ENCODE measurements around the gene PGAM4. TPM values are rescaled to one million over a fixed set of nuclear protein-coding genes. Genes with fewer than 3 reads are reported as not detected.
A peak's percentile ranks its signal among the peaks of the same experiment; 100 is the strongest.

PGAM4 gene
- total RNA-seq, 2 experiments from 2014 or later, result not detected

DNA sequence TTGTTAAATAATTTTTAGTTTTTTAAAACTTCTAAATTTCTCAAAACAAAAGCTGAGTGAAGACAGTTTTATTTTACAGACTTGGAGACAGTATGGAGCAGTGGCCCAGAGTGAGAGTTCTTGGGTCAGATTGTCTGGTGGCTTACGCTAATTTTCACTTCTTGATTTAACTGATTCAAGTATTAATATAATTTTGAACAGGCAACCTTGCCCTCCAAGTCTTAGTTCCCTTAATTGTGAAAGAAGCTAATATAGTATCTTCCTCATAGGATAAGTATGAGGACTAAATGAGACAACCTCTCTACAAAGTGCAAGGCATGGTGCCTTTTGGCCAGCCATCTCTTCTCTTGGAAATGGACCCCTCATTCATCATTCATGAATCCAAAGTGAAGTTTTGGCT lies 33.6 kb downstream of the PGAM4 start:
- Histone ChIP-seq H3K9me2 (ENCODE audit: insufficient read depth, low read length) (no peaks in the 10 kb centered on the region), H2AFZ (ENCODE audit: low read length) (no peak overlapping the region), H3K4me1 (ENCODE audit: insufficient read depth, low read length, poor library complexity, severe bottlenecking) (no peaks in the 10 kb centered on the region), H3K9me3 (ENCODE audit: low read length) (no peaks in the 10 kb centered on the region), H3K36me3 (ENCODE audit: insufficient read depth, low read length) (no peaks in the 10 kb centered on the region), H4K20me1 (ENCODE audit: insufficient read depth, low read length) (no peaks in the 10 kb centered on the region), H3K79me2 (ENCODE audit: insufficient read depth, low read depth, low read length) (no peaks in the 10 kb centered on the region), H3K4me2 (ENCODE audit: low read length) (no peak overlapping the region), H3K27ac (ENCODE audit: low read depth, low read length, poor library complexity, severe bottlenecking) (no peak overlapping the region), H3K4me3 (ENCODE audit: low read depth, low read length, poor library complexity, severe bottlenecking) (no peak overlapping the region)
- no peak for DNase-seq (ENCODE audit: low spot score)
- TF ChIP-seq, protein P1, sequence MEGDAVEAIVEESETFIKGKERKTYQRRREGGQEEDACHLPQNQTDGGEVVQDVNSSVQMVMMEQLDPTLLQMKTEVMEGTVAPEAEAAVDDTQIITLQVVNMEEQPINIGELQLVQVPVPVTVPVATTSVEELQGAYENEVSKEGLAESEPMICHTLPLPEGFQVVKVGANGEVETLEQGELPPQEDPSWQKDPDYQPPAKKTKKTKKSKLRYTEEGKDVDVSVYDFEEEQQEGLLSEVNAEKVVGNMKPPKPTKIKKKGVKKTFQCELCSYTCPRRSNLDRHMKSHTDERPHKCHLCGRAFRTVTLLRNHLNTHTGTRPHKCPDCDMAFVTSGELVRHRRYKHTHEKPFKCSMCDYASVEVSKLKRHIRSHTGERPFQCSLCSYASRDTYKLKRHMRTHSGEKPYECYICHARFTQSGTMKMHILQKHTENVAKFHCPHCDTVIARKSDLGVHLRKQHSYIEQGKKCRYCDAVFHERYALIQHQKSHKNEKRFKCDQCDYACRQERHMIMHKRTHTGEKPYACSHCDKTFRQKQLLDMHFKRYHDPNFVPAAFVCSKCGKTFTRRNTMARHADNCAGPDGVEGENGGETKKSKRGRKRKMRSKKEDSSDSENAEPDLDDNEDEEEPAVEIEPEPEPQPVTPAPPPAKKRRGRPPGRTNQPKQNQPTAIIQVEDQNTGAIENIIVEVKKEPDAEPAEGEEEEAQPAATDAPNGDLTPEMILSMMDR (conservative IDR thresholded peaks at IDR 0.05; ENCODE audit: low read length), result no peak
- no peak for TF ChIP-seq EZH2phosphoT487 (IDR thresholded peaks at IDR 0.05; ENCODE audit: borderline replicate concordance, low read depth, low read length)
- no TSS peak for BruUV-seq (replicated peaks)
- POLR2A ChIA-PET, result interaction anchor here (0.5 to 0.8 kb wide), 3 partner anchors 11 to 351 kb away, joined by 3 to 4 read pairs (median 3); no protein-coding TSS in a partner anchor
- CTCF ChIA-PET (ENCODE audit: unreplicated experiment), result no interaction called here
- intact Hi-C loops (cut with micrococcal nuclease; ENCODE audit: unreplicated experiment), result no loop called here

DNA sequence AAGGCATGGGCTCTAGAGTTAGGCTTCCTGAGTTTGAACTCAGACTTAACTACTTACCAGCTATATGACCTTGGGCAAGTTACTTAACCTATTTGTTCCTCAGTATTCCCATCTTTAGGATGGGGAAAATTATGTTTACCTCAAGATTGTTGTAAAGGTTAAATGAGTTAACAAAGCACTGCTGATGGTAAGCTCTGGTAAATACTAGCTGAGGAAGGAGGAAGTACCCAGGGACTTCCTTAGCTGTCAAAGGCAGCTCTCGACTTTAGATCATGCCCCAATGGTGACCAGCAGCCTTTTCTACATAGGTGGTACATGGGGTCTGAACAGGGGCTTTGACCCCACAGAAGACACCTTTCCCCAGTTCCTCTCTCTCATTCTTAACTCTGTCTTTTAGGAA lies 38.9 kb downstream of the PGAM4 start:
- CTCF ChIA-PET (ENCODE audit: unreplicated experiment), result no interaction called here
- no peak overlapping the region for H2AFZ ChIP-seq (ENCODE audit: low read length)
- BruUV-seq (replicated peaks), result no TSS peak
- no peaks in the 10 kb centered on the region for H3K79me2 ChIP-seq (ENCODE audit: insufficient read depth, low read depth, low read length)
- POLR2A ChIA-PET, result interaction anchor here (0.8 kb wide), 1 partner anchor 9 kb away, joined by 3 read pairs; no protein-coding TSS in a partner anchor
- no peak overlapping the region for H3K27ac ChIP-seq (ENCODE audit: low read depth, low read length, poor library complexity, severe bottlenecking)
- TF ChIP-seq, protein P1 (conservative IDR thresholded peaks at IDR 0.05; ENCODE audit: low read length), result no peak
- TF ChIP-seq EZH2phosphoT487 (IDR thresholded peaks at IDR 0.05; ENCODE audit: borderline replicate concordance, low read depth, low read length), result no peak
- no peak overlapping the region for H3K4me3 ChIP-seq (ENCODE audit: low read depth, low read length, poor library complexity, severe bottlenecking)
- intact Hi-C loops (cut with micrococcal nuclease; ENCODE audit: unreplicated experiment), result no loop called here
- H3K36me3 ChIP-seq (ENCODE audit: insufficient read depth, low read length), result no peaks in the 10 kb centered on the region
- H4K20me1 ChIP-seq (ENCODE audit: insufficient read depth, low read length), result no peaks in the 10 kb centered on the region
- peaks cover 3% of the 10 kb centered on the region for H3K4me1 ChIP-seq (ENCODE audit: insufficient read depth, low read length, poor library complexity, severe bottlenecking)
- H3K9me2 ChIP-seq (ENCODE audit: insufficient read depth, low read length), result no peaks in the 10 kb centered on the region
- DNase-seq (ENCODE audit: low spot score), result no peak
- no peak overlapping the region for H3K4me2 ChIP-seq (ENCODE audit: low read length)
- H3K9me3 ChIP-seq (ENCODE audit: low read length), result no peaks in the 10 kb centered on the region

DNA sequence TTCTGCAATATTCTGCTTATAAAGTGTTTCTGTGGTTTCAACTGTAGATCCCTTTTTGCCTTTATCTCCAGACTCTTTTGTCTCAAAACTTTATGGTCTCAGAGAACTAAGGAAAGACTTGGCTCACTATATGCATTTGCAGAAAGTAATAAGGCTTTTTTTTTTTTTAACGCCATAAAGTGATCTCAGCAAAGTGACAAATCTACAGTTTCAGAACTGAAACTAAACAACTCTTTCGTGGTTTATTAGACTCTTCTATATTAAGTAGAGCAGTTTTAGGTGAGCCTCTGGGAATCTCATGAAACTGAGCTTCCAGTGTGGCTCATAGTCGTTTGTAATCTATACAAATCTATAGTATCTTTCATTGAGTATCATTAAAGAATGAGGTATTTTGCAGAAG lies 43.7 kb downstream of the PGAM4 start:
- intact Hi-C loops (cut with micrococcal nuclease; ENCODE audit: unreplicated experiment), result no loop called here
- Histone ChIP-seq H3K9me2 (ENCODE audit: insufficient read depth, low read length) (no peaks in the 10 kb centered on the region), H3K27ac (ENCODE audit: low read depth, low read length, poor library complexity, severe bottlenecking) (no peak overlapping the region), H2AFZ (ENCODE audit: low read length) (no peak overlapping the region), H3K36me3 (ENCODE audit: insufficient read depth, low read length) (no peaks in the 10 kb centered on the region), H3K79me2 (ENCODE audit: insufficient read depth, low read depth, low read length) (no peaks in the 10 kb centered on the region), H3K9me3 (ENCODE audit: low read length) (no peaks in the 10 kb centered on the region), H4K20me1 (ENCODE audit: insufficient read depth, low read length) (no peaks in the 10 kb centered on the region), H3K4me2 (ENCODE audit: low read length) (peak overlapping the region; percentile 26; the same call in 1 of the 2 replicates), H3K4me3 (ENCODE audit: low read depth, low read length, poor library complexity, severe bottlenecking) (no peak overlapping the region), H3K4me1 (ENCODE audit: insufficient read depth, low read length, poor library complexity, severe bottlenecking) (peaks cover 6% of the 10 kb centered on the region)
- DNase-seq (ENCODE audit: low spot score), result no peak
- TF ChIP-seq EZH2phosphoT487 (IDR thresholded peaks at IDR 0.05; ENCODE audit: borderline replicate concordance, low read depth, low read length), result no peak
- TF ChIP-seq, protein P1 (conservative IDR thresholded peaks at IDR 0.05; ENCODE audit: low read length), result no peak
- POLR2A ChIA-PET, result interaction anchor here (1.4 kb wide), 1 partner anchor 10 kb away, joined by 4 read pairs; no protein-coding TSS in a partner anchor
- CTCF ChIA-PET (ENCODE audit: unreplicated experiment), result no interaction called here
- BruUV-seq (replicated peaks), result no TSS peak

Data from OCI-LY7 (cell line).